Heart left ventricle (tissue), 13 donors: ENCODE results near the gene HID1.

ENCODE experiments used
- POLR2A ChIP-seq, 2 donors: fragments of 450-650 bp; IDR thresholded peaks; one replicate each; pipeline ENCODE4 v1.6.1; 2017; ENCODE audit warnings: antibody characterized with exemption in 2 of 2, mild to moderate bottlenecking in 2 of 2, moderate library complexity in 2 of 2
- TF ChIP-seq, protein P1 (sequence below), 12 donors: fragments of 200-600 bp; sonication (generic) in 4 of 12; IDR thresholded peaks; one replicate each; pipeline versions ENCODE4 v1.5.0 to v1.8.0; 2018 to 2022; ENCODE audit warnings: antibody characterized with exemption in 12 of 12, mild to moderate bottlenecking in 5 of 12
- donor health status: ischemic (EF 13 %, LVEDD 7.1; RV severe dilation, severe dysfunction).
- donor health status: DM: no; HTN: yes; CAD: no.
- donor health status: DM: no; HTN: no; CAD: no.
- donor health status: ischemic (EF 25% LVEDD 6.9; RV normal size, moderate dysfunction).
- donor health status: ischemic (EF 25% LVEDD 5.7; RV mildly dilated, moderate dysfunction).
- donor health status: ischemic (EF 35%, LVEDD 5.7; RV mildly dilated, moderate dysfunction).
- donor health status: nonischemic (EF 11% LVEDD 7.7; RV severe dilation, severe dysfunction).
- donor health status: DM: yes; HTN: yes; CAD: no.
- donor health status: PGD.
- donor health status: ischemic (EF 29% LVEDD 5.4; RV normal size, mild dysfunction).
- donor health status: nonischemic (EF 23%, LVEDD 6.1; RV moderate dilation, normal function).

DNA sequence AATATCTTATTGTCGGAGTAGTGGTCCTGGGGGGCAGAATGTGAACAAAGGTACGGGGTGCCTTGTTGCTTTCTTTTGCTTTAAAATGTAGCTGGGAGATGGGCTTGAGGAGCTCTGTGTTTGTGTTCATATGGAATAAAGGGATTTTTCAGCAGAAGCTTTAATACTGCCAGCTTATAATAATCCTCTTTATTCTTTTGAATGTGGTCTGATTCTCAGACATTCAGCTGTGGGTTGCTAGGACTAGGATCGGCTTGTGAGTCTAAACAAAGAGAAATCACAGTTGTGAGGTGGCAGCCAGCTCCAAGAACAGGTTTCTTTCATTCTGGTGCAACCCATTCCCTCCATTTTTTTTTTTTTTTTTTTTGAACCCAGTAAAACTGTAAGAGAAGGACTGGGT is 47.2 kb upstream of the HID1 start:
- TF ChIP-seq POLR2A (IDR thresholded peaks at IDR 0.05): no peak
- TF ChIP-seq, protein P1, sequence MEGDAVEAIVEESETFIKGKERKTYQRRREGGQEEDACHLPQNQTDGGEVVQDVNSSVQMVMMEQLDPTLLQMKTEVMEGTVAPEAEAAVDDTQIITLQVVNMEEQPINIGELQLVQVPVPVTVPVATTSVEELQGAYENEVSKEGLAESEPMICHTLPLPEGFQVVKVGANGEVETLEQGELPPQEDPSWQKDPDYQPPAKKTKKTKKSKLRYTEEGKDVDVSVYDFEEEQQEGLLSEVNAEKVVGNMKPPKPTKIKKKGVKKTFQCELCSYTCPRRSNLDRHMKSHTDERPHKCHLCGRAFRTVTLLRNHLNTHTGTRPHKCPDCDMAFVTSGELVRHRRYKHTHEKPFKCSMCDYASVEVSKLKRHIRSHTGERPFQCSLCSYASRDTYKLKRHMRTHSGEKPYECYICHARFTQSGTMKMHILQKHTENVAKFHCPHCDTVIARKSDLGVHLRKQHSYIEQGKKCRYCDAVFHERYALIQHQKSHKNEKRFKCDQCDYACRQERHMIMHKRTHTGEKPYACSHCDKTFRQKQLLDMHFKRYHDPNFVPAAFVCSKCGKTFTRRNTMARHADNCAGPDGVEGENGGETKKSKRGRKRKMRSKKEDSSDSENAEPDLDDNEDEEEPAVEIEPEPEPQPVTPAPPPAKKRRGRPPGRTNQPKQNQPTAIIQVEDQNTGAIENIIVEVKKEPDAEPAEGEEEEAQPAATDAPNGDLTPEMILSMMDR (IDR thresholded peaks at IDR 0.05): no peak
